CD14-positive monocyte (primary cell): ENCODE data around the gene MAMSTR. TPM values are rescaled to one million over a fixed set of nuclear protein-coding genes. Genes with fewer than 3 reads are reported as not detected.

Experiments
- DNase-seq, 3 donors: peaks; one replicate each; pipeline ENCODE4 v3.0.0-alpha.2; 2011 to 2022
- H2AFZ ChIP-seq: 2 replicates; pipeline ENCODE4 v1.6.0; 2012; ENCODE audit warnings: mild to moderate bottlenecking, low read depth, low read length, inconsistent platforms; ENCODE audit not compliant: insufficient read depth, poor library complexity, severe bottlenecking
- H3K27ac ChIP-seq, 2 donors: 1 replicate in 1 of 2; 2 replicates in 1 of 2; pipeline ENCODE4 v1.5.1; 2012 to 2013; ENCODE audit warnings: low read length in 2 of 2, control low read depth in 1 of 2, inconsistent platforms in 1 of 2, low read depth in 1 of 2, mild to moderate bottlenecking in 1 of 2
- H3K27me3 ChIP-seq, 2 donors: one replicate each; pipeline versions ENCODE4 v1.6.0 to v1.6.1; 2011 to 2013; ENCODE audit warnings: low read length in 2 of 2; ENCODE audit not compliant: control insufficient read depth in 2 of 2, insufficient read depth in 2 of 2
- H3K36me3 ChIP-seq, 2 donors: replicated peaks in 1 of 2; 1 replicate in 1 of 2; 2 replicates in 1 of 2; pipeline versions ENCODE4 v1.5.1 to v1.6.1; 2012 to 2013; ENCODE audit warnings: low read length in 2 of 2, control low read depth in 1 of 2, inconsistent platforms in 1 of 2, mild to moderate bottlenecking in 1 of 2; ENCODE audit not compliant: insufficient read depth in 2 of 2, control insufficient read depth in 1 of 2
- H3K4me1 ChIP-seq, 2 donors: 1 replicate in 1 of 2; 2 replicates in 1 of 2; pipeline versions ENCODE4 v1.5.1 to v1.6.1; 2012 to 2013; ENCODE audit warnings: low read length in 2 of 2, control low read depth in 1 of 2, inconsistent platforms in 1 of 2, mild to moderate bottlenecking in 1 of 2, moderate library complexity in 1 of 2; ENCODE audit not compliant: insufficient read depth in 2 of 2, control insufficient read depth in 1 of 2
- H3K4me2 ChIP-seq: replicated peaks from 2 replicates; pipeline ENCODE3; 2012; ENCODE audit warnings: low read length, moderate library complexity, mild to moderate bottlenecking; ENCODE audit not compliant: poor library complexity, severe bottlenecking; ENCODE audit errors: extremely low read depth
- H3K4me3 ChIP-seq, 3 experiments: fragments of 200-600 bp in 1 of 3; sonication (generic) in 1 of 3; replicated peaks in 1 of 3; 1 replicate in 2 of 3; 2 replicates in 1 of 3; pipeline ENCODE4 v1.5.1; 2011 to 2013; ENCODE audit warnings: low read length in 3 of 3, mild to moderate bottlenecking in 3 of 3, control low read depth in 2 of 3, low read depth in 2 of 3, inconsistent platforms in 1 of 3, moderate library complexity in 1 of 3
- H3K79me2 ChIP-seq: 2 replicates; pipeline ENCODE4 v1.6.0; 2012; ENCODE audit warnings: mild to moderate bottlenecking, control low read depth, inconsistent platforms, low read length, moderate library complexity; ENCODE audit not compliant: insufficient read depth
- H3K9ac ChIP-seq: 2 replicates; pipeline ENCODE4 v1.6.0; 2017; ENCODE audit warnings: low read length, mild to moderate bottlenecking; ENCODE audit not compliant: insufficient read depth, poor library complexity, severe bottlenecking
- H3K9me3 ChIP-seq, 2 donors: replicated peaks in 1 of 2; 1 replicate in 1 of 2; 2 replicates in 1 of 2; pipeline versions ENCODE4 v1.5.1 to v1.6.1; 2012 to 2013; ENCODE audit warnings: low read length in 2 of 2, control low read depth in 1 of 2; ENCODE audit not compliant: control insufficient read depth in 1 of 2, insufficient read depth in 1 of 2
- H4K20me1 ChIP-seq: 2 replicates; pipeline ENCODE4 v1.6.0; 2012; ENCODE audit warnings: mild to moderate bottlenecking, low read length, control low read depth, moderate library complexity; ENCODE audit not compliant: insufficient read depth
- H3K27ac Mint-ChIP-seq, 7 donors: one replicate each; pipeline ENCODE4 v1.8.0; 2020; ENCODE audit warnings: mild to moderate bottlenecking in 7 of 7, mixed read lengths in 7 of 7, moderate library complexity in 6 of 7, inconsistent platforms in 2 of 7
- H3K27me3 Mint-ChIP-seq, 3 donors: one replicate each; pipeline ENCODE4 v1.8.0; 2021 to 2022; ENCODE audit warnings: low read depth in 3 of 3, mild to moderate bottlenecking in 3 of 3, mixed read lengths in 3 of 3, moderate library complexity in 3 of 3, inconsistent platforms in 1 of 3
- H3K36me3 Mint-ChIP-seq, 2 donors: one replicate each; pipeline ENCODE4 v1.8.0; 2020; ENCODE audit warnings: mixed read lengths in 2 of 2, inconsistent platforms in 1 of 2, mild to moderate bottlenecking in 1 of 2
- H3K4me1 Mint-ChIP-seq: one replicate; pipeline ENCODE4 v1.8.0; 2020; ENCODE audit warnings: mild to moderate bottlenecking, mixed read lengths
- H3K4me3 Mint-ChIP-seq, 2 donors: one replicate each; pipeline ENCODE4 v1.8.0; 2020; ENCODE audit warnings: mild to moderate bottlenecking in 2 of 2, mixed read lengths in 2 of 2, moderate library complexity in 1 of 2
- H3K9me3 Mint-ChIP-seq, 7 donors: one replicate each; pipeline ENCODE4 v1.8.0; 2020 to 2022; ENCODE audit warnings: mixed read lengths in 7 of 7, mild to moderate bottlenecking in 6 of 7, moderate library complexity in 6 of 7, inconsistent platforms in 2 of 7
- CTCF ChIP-seq: fragments of 200-600 bp; IDR thresholded peaks from one replicate; pipeline ENCODE4 v1.8.0; 2022; ENCODE audit warnings: antibody characterized with exemption, mild to moderate bottlenecking
- WGBS: methylation state at CpG from one replicate; pipeline ENCODE4 v1.1.5; 2013; ENCODE audit warnings: missing lambda C conversion rate; ENCODE audit not compliant: insufficient coverage; 5-methylcytosine and 5-hydroxymethylcytosine counted together
- intact Hi-C, 2 donors: fragments of 100-400 bp; cut with micrococcal nuclease; formaldehyde crosslinking; loops; one replicate each; pipeline versions ENCODE4 v1.15.0 to v1.15.1; 2023
- polyA plus RNA-seq, 3 donors: library from polyadenylated mRNA; depleted of rRNA in 1 of 3; unstranded in 2 of 3; stranded (reverse) in 1 of 3; fragments of 300-500 nt in 2 of 3; fragments of >200 nt in 1 of 3; fragmentation: Illumina TruSeq in 2 of 3; gene quantifications; 1 replicate in 2 of 3; 2 replicates in 1 of 3; pipeline ENCODE4 v1.2.3, GENCODE V29; 2012 to 2021

MAMSTR gene
- polyA plus RNA-seq, 3 donors = 0.07 TPM; not detected in 2

GRCh38 chr19:48698046-48698445 is 21.5 kb downstream of the MAMSTR start:
- WGBS = 6% methylated on average over 2 of the region's 4 CpGs
- Histone ChIP-seq H3K79me2 (no peaks in the 10 kb centered on the region), H3K9me3 (no peaks in the 10 kb centered on the region), H3K4me3 (no peak overlapping the region), H3K36me3 (no peaks in the 10 kb centered on the region), H3K9ac (no peak overlapping the region), H3K27me3 (peaks cover 8 to 22% of the 10 kb centered on the region in 2 donors), H3K4me2 (no peak overlapping the region), H4K20me1 (no peaks in the 10 kb centered on the region), H2AFZ (no peak overlapping the region), H3K4me1 (peaks cover 6% of the 10 kb centered on the region in 2 donors), H3K27ac (no peak overlapping the region)
- Mint-ChIP-seq H3K9me3 (peaks cover 0 to 11% (median 2%) of the 10 kb centered on the region in 7 donors), H3K4me3 (no peak overlapping the region), H3K36me3 (peaks cover 0 to 3% of the 10 kb centered on the region in 2 donors), H3K27me3 (peaks cover 22 to 39% (median 36%) of the 10 kb centered on the region in 3 donors), H3K27ac (no peak overlapping the region), H3K4me1 (peaks cover 13% of the 10 kb centered on the region)
- DNase-seq = no peak
- intact Hi-C loops = no loop called here
- no peak for TF ChIP-seq CTCF

- TF ChIP-seq CTCF = no peak
- H3K9ac ChIP-seq = peak overlapping the region; percentile 40
- no peak overlapping the region for H3K27ac ChIP-seq
- WGBS = under 1% methylated on average over 25 of the region's 34 CpGs
- Mint-ChIP-seq H3K9me3 (peaks cover 0 to 11% (median 0%) of the 10 kb centered on the region in 7 donors), H3K27ac (peak overlapping the region in 3 of 7 donors; percentile 20 to 46 (median 23)), H3K4me1 (peaks cover 13% of the 10 kb centered on the region), H3K36me3 (peaks cover 0 to 3% of the 10 kb centered on the region in 2 donors), H3K4me3 (peak overlapping the region; percentile 71 to 88), H3K27me3 (peaks cover 21 to 43% (median 37%) of the 10 kb centered on the region in 3 donors)
- H3K27me3 ChIP-seq = peaks cover 8 to 22% of the 10 kb centered on the region in 2 donors
- DNase-seq = no peak
- no peaks in the 10 kb centered on the region for H3K9me3 ChIP-seq
- no peaks in the 10 kb centered on the region for H3K79me2 ChIP-seq
- intact Hi-C loops = no loop called here
- no peaks in the 10 kb centered on the region for H4K20me1 ChIP-seq
- H3K4me3 ChIP-seq = peak overlapping the region in 1 of 3 experiments; percentile 44
- H3K36me3 ChIP-seq = no peaks in the 10 kb centered on the region
- H3K4me1 ChIP-seq = peaks cover 6% of the 10 kb centered on the region in 2 donors
- H3K4me2 ChIP-seq = peak overlapping the region; percentile 48
- H2AFZ ChIP-seq = peak overlapping the region; percentile 68
Measured at GRCh38 chr19:48696353-48697010, 23.0 kb downstream of the MAMSTR start.
